Immature natural killer cell (primary cell): Measurements from ENCODE around the gene SLIRP. TPM values are rescaled to one million over a fixed set of nuclear protein-coding genes. Genes with fewer than 3 reads are reported as not detected.
A peak's percentile ranks its signal among the peaks of the same experiment; 100 is the strongest.
"Not testable (repeated sequence)": the region's sequence is repeated elsewhere in the genome, so short reads cannot be mapped to it uniquely, and the experiment has no call there.

Source experiments
- DNase-seq, 3 donors: peaks; one replicate each; pipeline ENCODE4 v3.0.0; 2022; ENCODE audit warnings: mixed read lengths in 1 of 3
- H3K27ac Mint-ChIP-seq, 6 donors: one replicate each; pipeline ENCODE4 v1.8.0; 2020; ENCODE audit warnings: mixed read lengths in 6 of 6, mild to moderate bottlenecking in 5 of 6, inconsistent platforms in 4 of 6, moderate library complexity in 3 of 6
- H3K27me3 Mint-ChIP-seq, 3 donors: one replicate each; pipeline ENCODE4 v1.8.0; 2020 to 2021; ENCODE audit warnings: low read depth in 3 of 3, mild to moderate bottlenecking in 3 of 3, mixed read lengths in 3 of 3, moderate library complexity in 3 of 3, inconsistent platforms in 1 of 3
- H3K36me3 Mint-ChIP-seq, 3 donors: one replicate each; pipeline ENCODE4 v1.8.0; 2020; ENCODE audit warnings: mixed read lengths in 3 of 3, inconsistent platforms in 2 of 3, mild to moderate bottlenecking in 2 of 3
- H3K4me1 Mint-ChIP-seq, 2 donors: one replicate each; pipeline ENCODE4 v1.8.0; 2020; ENCODE audit warnings: inconsistent platforms in 2 of 2, mild to moderate bottlenecking in 2 of 2, mixed read lengths in 2 of 2, moderate library complexity in 1 of 2
- H3K4me3 Mint-ChIP-seq, 5 donors: one replicate each; pipeline ENCODE4 v1.8.0; 2020; ENCODE audit warnings: mild to moderate bottlenecking in 5 of 5, mixed read lengths in 5 of 5, inconsistent platforms in 3 of 5, moderate library complexity in 3 of 5
- H3K9me3 Mint-ChIP-seq, 6 donors: one replicate each; pipeline ENCODE4 v1.8.0; 2020; ENCODE audit warnings: mild to moderate bottlenecking in 6 of 6, mixed read lengths in 6 of 6, inconsistent platforms in 4 of 6, moderate library complexity in 3 of 6
- polyA plus RNA-seq, 3 donors: library from polyadenylated mRNA; unstranded; fragments of 300-500 nt; fragmentation: Illumina TruSeq; gene quantifications; one replicate each; pipeline ENCODE4 v1.2.3, GENCODE V29; 2021

Gene SLIRP
- polyA plus RNA-seq: 100 to 1,000 TPM; 184 to 228 (median 211) TPM

GRCh38 chr14:77707724-77708408 lies at the start of gene SLIRP, which contains the start of gene ALKBH1:
SLIRP (plus strand) TSS chr14:77708103; CDS start chr14:77708112, 9 bp downstream.
ALKBH1 (minus strand) TSS chr14:77708023; CDS start chr14:77708004, 19 bp downstream.
- no peaks in the 10 kb centered on the region for H3K9me3 Mint-ChIP-seq
- H3K27me3 Mint-ChIP-seq: peaks cover 0 to 7% (median 2%) of the 10 kb centered on the region in 3 donors
- H3K27ac Mint-ChIP-seq: peak within 1 kb of the TSS; percentile 83 to 95 (median 90)
- peak within 1 kb of the TSS; percentile 90 to 96 (median 94) for H3K4me3 Mint-ChIP-seq
- peaks cover 34 to 50% of the 10 kb centered on the region in 2 donors for H3K4me1 Mint-ChIP-seq
- DNase-seq: peak; percentile 82 to 86 (median 83)
- H3K36me3 Mint-ChIP-seq: peaks cover 5 to 13% (median 9%) of the 10 kb centered on the region in 3 donors

GRCh38 chr14:77659831-77660230 lies 48.1 kb upstream of the SLIRP start:
- Mint-ChIP-seq H3K27ac (no peak overlapping the region), H3K27me3 (peaks cover 0 to 2% (median 0%) of the 10 kb centered on the region in 3 donors), H3K4me1 (no peaks in the 10 kb centered on the region), H3K9me3 (peaks cover 0 to 1% (median 0%) of the 10 kb centered on the region in 6 donors), H3K36me3 (peaks cover 0 to 4% (median 0%) of the 10 kb centered on the region in 3 donors), H3K4me3 (no peak overlapping the region)
- DNase-seq: no peak

DNA sequence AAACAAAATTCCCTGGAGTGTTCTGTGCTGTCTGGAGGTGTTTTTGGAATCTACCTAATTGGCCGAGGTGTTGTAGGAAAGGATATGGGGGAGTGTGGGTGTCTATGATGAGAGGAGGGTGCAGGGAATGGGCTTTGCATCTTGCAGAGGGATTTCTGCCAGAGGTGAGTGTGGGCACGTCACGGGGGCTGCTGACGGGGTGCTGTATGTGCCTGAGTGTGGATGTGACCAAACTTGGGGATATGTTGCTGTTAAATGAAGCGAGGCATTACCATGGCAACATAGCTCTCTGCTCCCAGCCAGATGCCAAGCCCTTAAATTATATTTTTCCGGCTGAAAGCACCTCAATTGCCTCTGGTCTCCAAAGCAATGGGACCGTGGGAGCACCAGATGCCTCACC lies 47.1 kb upstream of the SLIRP start:
- Mint-ChIP-seq H3K36me3 (peaks cover 0 to 4% (median 0%) of the 10 kb centered on the region in 3 donors), H3K4me3 (no peak overlapping the region)

GRCh38 chr14:77661562-77661961 lies 46.3 kb upstream of the SLIRP start:
- H3K9me3 Mint-ChIP-seq, H3K27me3 Mint-ChIP-seq, H3K27ac Mint-ChIP-seq, H3K36me3 Mint-ChIP-seq, H3K4me1 Mint-ChIP-seq, DNase-seq, H3K4me3 Mint-ChIP-seq: not testable (repeated sequence)

More for the DNA sequence above, 47.1 kb upstream of the SLIRP start:
- H3K27ac Mint-ChIP-seq: no peak overlapping the region
- no peaks in the 10 kb centered on the region for H3K4me1 Mint-ChIP-seq
- H3K9me3 Mint-ChIP-seq: peaks cover 0 to 1% (median 0%) of the 10 kb centered on the region in 6 donors
- DNase-seq: no peak
- H3K27me3 Mint-ChIP-seq: peaks cover 0 to 2% (median 0%) of the 10 kb centered on the region in 3 donors

GRCh38 chr14:77663293-77663692 lies 44.6 kb upstream of the SLIRP start:
- Mint-ChIP-seq H3K27me3 (peaks cover 0 to 2% (median under 1%) of the 10 kb centered on the region in 3 donors), H3K36me3 (peaks cover 0 to 4% (median 0%) of the 10 kb centered on the region in 3 donors), H3K9me3 (no peaks in the 10 kb centered on the region), H3K4me3 (no peak overlapping the region), H3K4me1 (no peaks in the 10 kb centered on the region), H3K27ac (no peak overlapping the region)
- no peak for DNase-seq

DNA sequence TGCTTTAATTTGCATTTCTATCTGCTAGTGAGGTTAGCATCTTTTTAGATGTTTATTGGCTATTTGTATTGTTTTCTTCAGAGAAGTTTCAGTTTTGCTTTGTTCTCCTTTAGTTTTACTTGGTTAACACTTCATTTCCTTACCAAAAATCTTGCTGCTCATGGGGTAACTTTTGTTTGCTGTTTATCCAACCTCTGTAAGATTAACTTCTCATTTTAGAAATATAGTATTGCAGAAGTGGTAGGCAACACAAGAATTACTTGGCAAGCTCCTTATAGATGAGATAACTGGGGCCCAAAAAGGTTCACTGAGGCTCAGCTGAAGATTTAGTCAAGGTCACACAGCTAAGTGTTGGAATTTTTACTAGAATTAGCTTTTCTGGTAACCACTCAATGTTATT lies 40.6 kb upstream of the SLIRP start:
- Mint-ChIP-seq H3K9me3 (no peaks in the 10 kb centered on the region), H3K36me3 (peaks cover 0 to 4% (median 0%) of the 10 kb centered on the region in 3 donors), H3K4me1 (no peaks in the 10 kb centered on the region), H3K27me3 (peaks cover 0 to 2% (median 0%) of the 10 kb centered on the region in 3 donors), H3K27ac (peak overlapping the region in 1 of 6 donors; percentile 26), H3K4me3 (no peak overlapping the region)
- DNase-seq: no peak

- Mint-ChIP-seq H3K4me3 (no peak overlapping the region), H3K27me3 (peaks cover 0 to 2% (median 0%) of the 10 kb centered on the region in 3 donors), H3K27ac (no peak overlapping the region), H3K4me1 (no peaks in the 10 kb centered on the region), H3K9me3 (no peaks in the 10 kb centered on the region), H3K36me3 (peaks cover 11 to 25% (median 23%) of the 10 kb centered on the region in 3 donors)
- DNase-seq: no peak
Observed at GRCh38 chr14:77673193-77673592, 34.7 kb upstream of the SLIRP start.

- no peak overlapping the region for H3K4me3 Mint-ChIP-seq
- DNase-seq: no peak
- no peaks in the 10 kb centered on the region for H3K9me3 Mint-ChIP-seq
- H3K36me3 Mint-ChIP-seq: peaks cover 11 to 34% (median 32%) of the 10 kb centered on the region in 3 donors
- no peaks in the 10 kb centered on the region for H3K4me1 Mint-ChIP-seq
- H3K27me3 Mint-ChIP-seq: no peaks in the 10 kb centered on the region
- H3K27ac Mint-ChIP-seq: no peak overlapping the region
Observed at GRCh38 chr14:77674931-77675330, 33.0 kb upstream of the SLIRP start.

DNA sequence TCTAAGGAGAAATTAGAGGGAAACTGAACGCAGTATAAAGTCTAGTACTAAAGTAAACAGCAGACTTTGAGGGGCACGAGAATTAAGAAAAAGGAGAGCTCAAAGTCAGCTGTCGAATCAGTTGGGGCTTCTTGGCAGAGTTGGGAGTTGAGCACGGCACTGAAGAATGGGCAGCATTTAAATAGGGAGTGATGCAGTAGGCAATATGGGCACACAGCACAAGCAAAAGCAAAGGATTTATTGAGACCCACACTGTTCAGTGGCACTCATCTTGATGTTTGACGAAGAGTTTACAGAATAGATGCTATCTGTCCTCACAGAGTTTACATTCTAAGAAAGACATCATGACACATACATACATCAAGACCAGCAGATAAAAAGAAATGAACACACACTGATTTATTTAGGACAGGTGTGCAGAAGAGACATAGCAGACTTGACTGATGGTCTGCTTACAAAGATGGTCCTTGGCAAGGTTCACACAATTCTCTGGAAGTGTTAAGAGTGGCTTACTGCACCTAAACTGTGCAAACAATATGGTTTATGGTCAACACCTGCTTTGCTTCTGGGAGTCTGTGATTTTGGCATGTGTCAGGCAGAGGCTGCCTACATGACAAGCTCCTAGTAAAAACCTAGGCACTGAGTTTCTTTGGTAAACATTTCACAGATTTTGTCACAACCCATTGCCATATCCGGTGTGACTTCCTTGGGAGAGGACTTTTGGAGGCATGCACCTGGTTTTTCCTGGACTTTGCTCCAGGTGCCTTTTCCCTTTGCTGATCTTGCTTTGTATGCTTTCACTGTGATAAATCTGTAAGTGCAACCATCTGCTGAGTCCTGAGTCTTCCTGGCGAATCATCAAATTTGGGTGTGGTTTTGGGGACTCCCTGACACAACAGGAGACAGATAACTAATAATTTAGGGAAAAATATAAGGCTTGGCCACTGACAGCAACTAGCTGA lies 26.4 kb upstream of the SLIRP start:
- no peaks in the 10 kb centered on the region for H3K9me3 Mint-ChIP-seq
- DNase-seq: no peak
- no peaks in the 10 kb centered on the region for H3K27me3 Mint-ChIP-seq
- H3K4me3 Mint-ChIP-seq: no peak overlapping the region
- peak overlapping the region in 2 of 6 donors; percentile 8 to 19 for H3K27ac Mint-ChIP-seq
- no peaks in the 10 kb centered on the region for H3K4me1 Mint-ChIP-seq
- H3K36me3 Mint-ChIP-seq: peaks cover 5 to 19% (median 11%) of the 10 kb centered on the region in 3 donors

- Mint-ChIP-seq H3K27ac (no peak overlapping the region), H3K9me3 (no peaks in the 10 kb centered on the region), H3K4me1 (no peaks in the 10 kb centered on the region), H3K36me3 (peaks cover 9 to 19% (median 16%) of the 10 kb centered on the region in 3 donors), H3K4me3 (no peak overlapping the region), H3K27me3 (no peaks in the 10 kb centered on the region)
- DNase-seq: no peak
Observed at GRCh38 chr14:77682158-77682553, 25.7 kb upstream of the SLIRP start.

DNA sequence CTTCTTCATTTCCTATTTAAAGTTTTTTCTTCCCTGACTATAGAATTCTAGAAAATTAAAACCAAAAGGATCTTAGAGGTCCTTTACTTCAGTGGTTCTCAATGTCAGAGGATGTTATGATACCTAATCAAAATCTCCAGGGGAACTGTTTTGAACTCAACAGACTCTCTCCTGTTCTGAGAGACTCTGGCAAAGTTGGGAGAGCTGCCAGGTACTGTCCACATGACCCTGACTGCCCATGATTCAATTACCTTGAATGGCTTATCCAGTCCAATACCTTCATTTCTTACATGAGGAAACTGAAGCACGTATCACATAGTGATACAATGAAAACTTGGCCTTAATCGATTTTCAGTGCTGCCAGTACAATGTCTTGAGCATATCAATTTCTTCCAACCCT lies 16.6 kb upstream of the SLIRP start:
- no peak for DNase-seq
- Mint-ChIP-seq H3K4me3 (no peak overlapping the region), H3K36me3 (peaks cover 24 to 57% (median 24%) of the 10 kb centered on the region in 3 donors), H3K27ac (peak overlapping the region in 1 of 6 donors; percentile 16), H3K9me3 (no peaks in the 10 kb centered on the region), H3K27me3 (peaks cover 0 to 4% (median 0%) of the 10 kb centered on the region in 3 donors), H3K4me1 (no peaks in the 10 kb centered on the region)

DNA sequence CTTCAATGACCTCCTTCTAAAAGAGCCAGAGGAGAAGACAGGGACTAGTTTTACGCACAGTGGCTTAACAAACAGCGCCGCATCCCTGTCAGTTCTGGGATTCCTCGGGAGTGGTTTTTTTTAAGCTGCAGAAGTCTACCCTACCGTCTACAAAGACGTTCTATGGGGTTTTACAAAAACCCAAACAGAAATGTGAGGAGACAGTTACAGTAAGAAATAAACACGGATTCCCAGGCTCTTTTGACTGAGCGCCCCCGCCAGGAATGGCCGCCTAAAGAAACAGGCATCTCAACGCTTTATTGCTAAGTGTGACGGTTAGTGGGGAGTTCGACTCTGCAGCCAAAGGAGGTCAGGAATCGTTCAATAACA lies 564 bp upstream of the SLIRP start:
- H3K4me3 Mint-ChIP-seq: peak overlapping the region; percentile 90 to 96 (median 94)
- peaks cover 0 to 7% (median 2%) of the 10 kb centered on the region in 3 donors for H3K27me3 Mint-ChIP-seq
- peak overlapping the region; percentile 83 to 95 (median 90) for H3K27ac Mint-ChIP-seq
- no peak for DNase-seq
- peaks cover 5 to 10% (median 9%) of the 10 kb centered on the region in 3 donors for H3K36me3 Mint-ChIP-seq
- H3K4me1 Mint-ChIP-seq: peaks cover 34 to 47% of the 10 kb centered on the region in 2 donors
- no peaks in the 10 kb centered on the region for H3K9me3 Mint-ChIP-seq

GRCh38 chr14:77708749-77709148 lies 846 bp downstream of the SLIRP start:
- DNase-seq: no peak
- Mint-ChIP-seq H3K9me3 (no peaks in the 10 kb centered on the region), H3K27ac (peak overlapping the region; percentile 83 to 95 (median 90)), H3K4me1 (peaks cover 34 to 57% of the 10 kb centered on the region in 2 donors), H3K4me3 (peak overlapping the region; percentile 90 to 96 (median 94)), H3K27me3 (peaks cover 0 to 7% (median 2%) of the 10 kb centered on the region in 3 donors), H3K36me3 (peaks cover 5 to 13% (median 12%) of the 10 kb centered on the region in 3 donors)
